ENCODE results near the gene ZFHX2. TPM values are rescaled to one million over a fixed set of nuclear protein-coding genes. Genes with fewer than 3 reads are reported as not detected.
A peak's percentile ranks its signal among the peaks of the same experiment; 100 is the strongest.

The ZFHX2 gene
- total and polyA plus RNA-seq, 2 of the 13 experiments (the other 11 are each of a cell fraction or from before 2014, with no cell fraction given), result 0.17 to 0.44 TPM

DNA sequence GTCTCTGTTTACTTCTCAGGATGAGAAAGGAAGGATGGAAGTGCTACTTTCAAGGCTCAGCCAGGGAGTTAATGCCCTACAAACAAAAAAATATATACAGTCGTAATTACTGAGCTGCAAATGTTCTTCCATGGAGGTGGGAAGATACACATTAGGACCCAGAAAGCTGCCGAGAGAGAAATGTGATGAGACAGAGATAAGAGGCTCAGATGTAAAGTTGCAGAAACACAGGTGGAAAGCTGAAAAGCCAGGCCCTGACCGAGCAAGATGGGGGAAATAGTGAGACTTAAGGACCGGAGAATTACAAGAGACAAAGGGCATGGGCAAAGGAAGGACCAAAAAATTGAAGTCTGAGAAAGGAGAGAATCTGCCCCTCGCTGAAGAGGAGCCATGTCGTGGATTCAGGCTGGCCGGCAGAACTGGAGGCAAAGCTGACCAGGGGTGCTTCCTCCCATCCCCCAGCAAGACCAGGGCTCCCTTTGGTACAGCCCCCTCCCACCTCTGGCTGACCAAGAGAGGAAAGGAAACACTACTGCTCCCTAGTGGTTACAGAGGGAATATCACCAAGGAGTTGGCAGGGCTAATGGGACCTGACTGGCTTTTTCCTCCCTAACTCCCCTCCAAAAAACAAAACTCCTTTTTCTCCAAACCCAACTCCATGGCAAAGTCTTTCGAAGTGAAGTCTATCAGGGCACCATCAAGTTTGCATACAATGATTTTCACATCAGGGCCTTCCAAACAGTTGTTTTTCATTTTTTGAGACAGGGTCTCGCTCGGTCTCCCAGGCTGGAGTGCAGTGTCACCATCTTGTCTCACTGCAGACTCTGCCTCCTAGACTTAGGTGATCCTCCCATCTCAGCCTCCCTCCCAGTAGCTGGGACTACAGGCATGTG lies 12.1 kb downstream of the ZFHX2 start (continued):
- TF ChIP-seq EP300 (IDR thresholded peaks at IDR 0.05; ENCODE audit: low read depth in 2 of 2, low read length in 2 of 2) (no peak), EP300 (CRISPR knock-in tag; IDR thresholded peaks at IDR 0.05; ENCODE audit: borderline replicate concordance) (peak; percentile 61; the same call in 1 of the 2 replicates), KIAA2018 (CRISPR knock-in tag; IDR thresholded peaks at IDR 0.05; ENCODE audit: borderline replicate concordance) (no peak), ZC3H4 (CRISPR knock-in tag; IDR thresholded peaks at IDR 0.05; ENCODE audit: borderline replicate concordance) (no peak), ZNF678 (CRISPR knock-in tag; IDR thresholded peaks at IDR 0.05) (no peak), KMT2B (CRISPR knock-in tag; IDR thresholded peaks at IDR 0.05) (no peak), GFI1 (CRISPR knock-in tag; IDR thresholded peaks at IDR 0.05; ENCODE audit: borderline replicate concordance) (no peak), SP5 (CRISPR knock-in tag; IDR thresholded peaks at IDR 0.05; ENCODE audit: borderline replicate concordance, low read depth) (no peak), HMGA1 (CRISPR knock-in tag; conservative IDR thresholded peaks at IDR 0.05) (no peak), HNRNPH1 (optimal IDR thresholded peaks at IDR 0.05; ENCODE audit: low read depth, low read length) (no peak), IRF1 (CRISPR knock-in tag; IDR thresholded peaks at IDR 0.05; ENCODE audit: low read depth) (no peak)
- TF ChIP-seq, protein P1, sequence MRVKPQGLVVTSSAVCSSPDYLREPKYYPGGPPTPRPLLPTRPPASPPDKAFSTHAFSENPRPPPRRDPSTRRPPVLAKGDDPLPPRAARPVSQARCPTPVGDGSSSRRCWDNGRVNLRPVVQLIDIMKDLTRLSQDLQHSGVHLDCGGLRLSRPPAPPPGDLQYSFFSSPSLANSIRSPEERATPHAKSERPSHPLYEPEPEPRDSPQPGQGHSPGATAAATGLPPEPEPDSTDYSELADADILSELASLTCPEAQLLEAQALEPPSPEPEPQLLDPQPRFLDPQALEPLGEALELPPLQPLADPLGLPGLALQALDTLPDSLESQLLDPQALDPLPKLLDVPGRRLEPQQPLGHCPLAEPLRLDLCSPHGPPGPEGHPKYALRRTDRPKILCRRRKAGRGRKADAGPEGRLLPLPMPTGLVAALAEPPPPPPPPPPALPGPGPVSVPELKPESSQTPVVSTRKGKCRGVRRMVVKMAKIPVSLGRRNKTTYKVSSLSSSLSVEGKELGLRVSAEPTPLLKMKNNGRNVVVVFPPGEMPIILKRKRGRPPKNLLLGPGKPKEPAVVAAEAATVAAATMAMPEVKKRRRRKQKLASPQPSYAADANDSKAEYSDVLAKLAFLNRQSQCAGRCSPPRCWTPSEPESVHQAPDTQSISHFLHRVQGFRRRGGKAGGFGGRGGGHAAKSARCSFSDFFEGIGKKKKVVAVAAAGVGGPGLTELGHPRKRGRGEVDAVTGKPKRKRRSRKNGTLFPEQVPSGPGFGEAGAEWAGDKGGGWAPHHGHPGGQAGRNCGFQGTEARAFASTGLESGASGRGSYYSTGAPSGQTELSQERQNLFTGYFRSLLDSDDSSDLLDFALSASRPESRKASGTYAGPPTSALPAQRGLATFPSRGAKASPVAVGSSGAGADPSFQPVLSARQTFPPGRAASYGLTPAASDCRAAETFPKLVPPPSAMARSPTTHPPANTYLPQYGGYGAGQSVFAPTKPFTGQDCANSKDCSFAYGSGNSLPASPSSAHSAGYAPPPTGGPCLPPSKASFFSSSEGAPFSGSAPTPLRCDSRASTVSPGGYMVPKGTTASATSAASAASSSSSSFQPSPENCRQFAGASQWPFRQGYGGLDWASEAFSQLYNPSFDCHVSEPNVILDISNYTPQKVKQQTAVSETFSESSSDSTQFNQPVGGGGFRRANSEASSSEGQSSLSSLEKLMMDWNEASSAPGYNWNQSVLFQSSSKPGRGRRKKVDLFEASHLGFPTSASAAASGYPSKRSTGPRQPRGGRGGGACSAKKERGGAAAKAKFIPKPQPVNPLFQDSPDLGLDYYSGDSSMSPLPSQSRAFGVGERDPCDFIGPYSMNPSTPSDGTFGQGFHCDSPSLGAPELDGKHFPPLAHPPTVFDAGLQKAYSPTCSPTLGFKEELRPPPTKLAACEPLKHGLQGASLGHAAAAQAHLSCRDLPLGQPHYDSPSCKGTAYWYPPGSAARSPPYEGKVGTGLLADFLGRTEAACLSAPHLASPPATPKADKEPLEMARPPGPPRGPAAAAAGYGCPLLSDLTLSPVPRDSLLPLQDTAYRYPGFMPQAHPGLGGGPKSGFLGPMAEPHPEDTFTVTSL (CRISPR knock-in tag; IDR thresholded peaks at IDR 0.05; ENCODE audit: borderline replicate concordance), result no peak

Data from HepG2 (cell line).